Fibroblast of peridontal ligament (primary cell): ENCODE data around the gene TRIM43.
"Not testable (repeated sequence)": the region's sequence is repeated elsewhere in the genome, so short reads cannot be mapped to it uniquely, and the experiment has no call there.

Experiments
- DNase-seq: peaks from one replicate; pipeline ENCODE4 v3.0.0-alpha.2; 2010; ENCODE audit errors: extremely low read depth

TRIM43 gene

DNA sequence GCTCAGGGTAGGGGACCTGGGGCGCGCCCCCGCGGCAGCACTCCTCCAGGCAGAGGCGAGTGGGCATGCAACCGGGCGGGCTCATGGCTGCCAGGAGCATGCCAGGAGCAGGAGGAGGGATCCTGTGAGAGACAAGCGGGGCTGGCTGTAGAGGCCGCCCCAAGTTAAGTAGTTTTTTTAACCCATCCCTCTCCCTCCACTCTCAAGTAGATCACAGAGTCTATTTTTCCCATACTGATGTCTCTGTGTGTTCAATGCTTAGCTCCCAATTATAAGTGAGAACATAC is 49.4 kb downstream of the TRIM43 start:
- DNase-seq: not testable (repeated sequence)

- DNase-seq: peak; percentile 77
Observed at GRCh38 chr2:95641787-95642186, 50.0 kb downstream of the TRIM43 start.

DNA sequence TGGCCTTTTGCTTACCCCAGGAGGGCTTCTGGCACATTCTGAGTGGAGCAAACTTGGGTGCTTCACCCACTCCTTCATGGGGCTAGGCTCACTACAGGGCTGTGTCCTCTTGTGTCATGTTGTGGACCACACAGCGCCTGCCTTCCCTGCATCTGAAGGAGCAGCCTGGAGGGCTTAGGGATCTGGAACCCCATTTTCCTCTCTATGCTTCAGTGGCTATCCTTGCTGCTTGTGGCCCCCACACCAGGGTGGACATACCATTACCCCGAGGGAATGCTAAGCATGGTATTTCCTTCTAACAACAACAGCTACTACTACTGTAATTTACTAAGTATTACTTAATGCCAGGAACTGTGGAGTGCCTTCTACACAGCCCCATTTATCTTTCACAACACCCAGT is 50.6 kb downstream of the TRIM43 start:
- DNase-seq: not testable (repeated sequence)

DNA sequence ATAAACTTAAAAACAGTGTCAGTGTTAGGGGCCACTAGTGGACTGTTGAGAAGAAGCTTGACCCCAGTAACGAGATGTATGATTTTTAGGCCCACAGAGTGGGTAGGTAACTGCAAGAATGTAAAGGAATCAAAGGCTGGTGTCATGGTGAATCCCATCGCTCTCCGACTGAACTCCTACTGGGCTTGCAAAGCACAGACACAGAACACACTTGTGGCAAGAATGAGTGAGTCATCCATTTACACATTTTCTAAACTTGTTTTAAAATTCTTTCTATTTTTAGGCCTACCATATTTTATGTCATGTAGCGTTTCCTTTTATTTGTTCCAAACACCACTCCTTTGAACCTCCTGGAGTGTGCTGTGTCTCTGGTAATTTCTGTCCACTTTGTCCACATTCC is 51.1 kb downstream of the TRIM43 start:
- not testable (repeated sequence) for DNase-seq

GRCh38 chr2:95645312-95645711 is 53.5 kb downstream of the TRIM43 start:
- DNase-seq: not testable (repeated sequence)

DNA sequence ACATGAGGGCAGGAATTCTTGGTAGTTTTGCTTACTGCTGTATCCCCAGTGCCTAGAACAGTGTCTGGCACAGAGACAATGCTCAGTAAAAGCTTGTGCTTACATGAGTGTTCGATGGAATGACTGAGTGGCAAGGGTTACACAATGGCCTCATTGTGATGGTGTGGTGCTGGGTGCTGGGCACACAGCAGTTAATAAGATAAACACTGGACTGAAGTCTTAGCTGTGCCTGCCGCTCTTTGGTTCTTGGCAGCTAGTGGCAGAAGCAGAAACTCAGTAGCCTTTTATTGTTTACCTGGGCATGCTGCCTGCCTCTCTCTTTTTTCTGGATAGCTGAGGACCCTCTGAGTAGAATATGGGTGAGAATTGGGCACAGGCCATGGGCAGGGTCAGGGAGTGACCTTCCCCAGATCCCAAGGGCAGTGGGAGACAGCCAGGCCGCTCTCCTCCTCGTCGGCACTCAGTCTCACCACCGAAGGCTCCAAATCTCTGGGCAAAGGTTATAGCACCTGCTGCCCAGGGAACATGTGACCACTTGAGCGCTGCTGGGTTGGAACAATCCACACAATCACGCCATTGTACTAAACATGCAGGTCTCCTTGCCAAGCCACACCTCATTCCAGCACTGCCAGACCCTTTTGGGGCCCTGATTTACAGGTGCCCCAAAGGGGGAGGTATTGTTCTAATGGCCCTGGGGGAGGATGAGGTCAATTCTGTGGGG is 54.6 kb downstream of the TRIM43 start:
- not testable (repeated sequence) for DNase-seq

DNA sequence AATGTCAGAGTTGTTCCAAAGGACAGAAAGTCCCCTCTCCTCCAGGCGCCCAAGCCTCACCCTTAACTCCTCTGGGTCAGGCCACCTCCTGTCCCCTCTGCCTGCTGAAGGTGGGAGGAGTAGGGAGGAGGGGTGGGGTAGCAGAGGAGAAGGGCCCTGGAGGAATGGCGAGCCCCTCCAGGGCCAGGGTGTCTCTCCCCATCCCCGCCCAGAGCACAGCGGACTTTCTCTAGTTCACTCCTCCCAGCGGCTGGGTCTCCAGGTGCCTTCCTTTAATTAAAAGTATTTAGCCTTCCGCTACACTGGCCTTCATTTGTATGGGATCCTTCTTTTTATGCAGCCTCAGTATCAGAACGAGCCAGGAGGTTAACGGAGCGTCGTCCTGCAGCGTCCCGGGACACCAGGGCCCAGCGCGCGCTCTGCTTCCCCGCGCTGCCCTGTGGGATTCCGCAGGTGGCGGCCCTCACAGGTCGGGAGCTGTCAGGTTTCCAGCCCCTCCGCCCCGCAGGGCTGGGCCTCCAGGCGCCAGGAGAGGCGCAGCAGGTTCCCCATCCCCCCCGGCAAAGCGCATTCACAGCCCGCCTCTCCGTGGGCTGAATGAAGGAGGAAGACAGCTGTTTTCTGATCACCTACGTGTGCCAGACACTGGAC is 57.2 kb downstream of the TRIM43 start:
- DNase-seq: not testable (repeated sequence)
